NCI-H82 treated with DMSO at 0.1 percent for 48 hours (cell line): ENCODE data around the gene CERS5.

Source experiments
- DNase-seq: peaks from one replicate; lab custom pipeline; 2025; ENCODE audit not compliant: unreplicated experiment; lab: John Stamatoyannopoulos, UW

Gene CERS5

GRCh38 chr12:50082644-50083043, 84.5 kb downstream of the CERS5 start:
- DNase-seq = no peak

- DNase-seq = no peak
Observed at GRCh38 chr12:50081096-50081808, 85.9 kb downstream of the CERS5 start.

GRCh38 chr12:50079771-50080170, 87.4 kb downstream of the CERS5 start:
- no peak for DNase-seq
